ENCODE results near the gene SCRN1. TPM values are rescaled to one million over a fixed set of nuclear protein-coding genes. Genes with fewer than 3 reads are reported as not detected.

Gene SCRN1
- total RNA-seq, 1 experiment from 2014 or later, result 37.9 TPM

DNA sequence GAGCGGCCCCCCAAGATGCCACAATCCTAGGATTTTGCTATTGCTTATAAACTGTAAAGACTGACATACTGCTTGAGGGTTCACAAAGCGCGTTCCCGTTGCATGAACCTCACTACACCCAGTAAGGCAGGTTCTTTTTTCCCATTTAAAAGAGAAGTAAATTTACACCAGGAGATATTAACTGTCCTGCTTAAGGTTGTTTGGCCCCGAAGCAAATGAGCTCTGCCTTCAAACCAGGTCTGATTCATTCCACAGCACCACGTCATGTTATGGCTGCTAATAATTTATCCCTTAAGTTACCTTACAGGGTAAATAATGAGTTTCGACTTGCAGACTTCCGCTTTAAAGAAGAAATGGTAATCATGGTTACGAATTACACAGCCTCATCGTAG, 37.5 kb upstream of the SCRN1 start:
- POLR2A ChIA-PET (ENCODE audit: unreplicated experiment), result interaction anchor here (0.6 kb wide), 1 partner anchor 195 kb away, joined by 3 read pairs; no protein-coding TSS in a partner anchor
- TF ChIP-seq EZH2phosphoT487 (IDR thresholded peaks at IDR 0.05; ENCODE audit: borderline replicate concordance, low read length) (no peak), EZH2 (IDR thresholded peaks at IDR 0.05; ENCODE audit: low read length, unreplicated experiment) (no peak)
- TF ChIP-seq, protein P1, sequence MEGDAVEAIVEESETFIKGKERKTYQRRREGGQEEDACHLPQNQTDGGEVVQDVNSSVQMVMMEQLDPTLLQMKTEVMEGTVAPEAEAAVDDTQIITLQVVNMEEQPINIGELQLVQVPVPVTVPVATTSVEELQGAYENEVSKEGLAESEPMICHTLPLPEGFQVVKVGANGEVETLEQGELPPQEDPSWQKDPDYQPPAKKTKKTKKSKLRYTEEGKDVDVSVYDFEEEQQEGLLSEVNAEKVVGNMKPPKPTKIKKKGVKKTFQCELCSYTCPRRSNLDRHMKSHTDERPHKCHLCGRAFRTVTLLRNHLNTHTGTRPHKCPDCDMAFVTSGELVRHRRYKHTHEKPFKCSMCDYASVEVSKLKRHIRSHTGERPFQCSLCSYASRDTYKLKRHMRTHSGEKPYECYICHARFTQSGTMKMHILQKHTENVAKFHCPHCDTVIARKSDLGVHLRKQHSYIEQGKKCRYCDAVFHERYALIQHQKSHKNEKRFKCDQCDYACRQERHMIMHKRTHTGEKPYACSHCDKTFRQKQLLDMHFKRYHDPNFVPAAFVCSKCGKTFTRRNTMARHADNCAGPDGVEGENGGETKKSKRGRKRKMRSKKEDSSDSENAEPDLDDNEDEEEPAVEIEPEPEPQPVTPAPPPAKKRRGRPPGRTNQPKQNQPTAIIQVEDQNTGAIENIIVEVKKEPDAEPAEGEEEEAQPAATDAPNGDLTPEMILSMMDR (conservative IDR thresholded peaks at IDR 0.05; ENCODE audit: low read depth, low read length), result no peak
- ATAC-seq, result peak; percentile 29

DNA sequence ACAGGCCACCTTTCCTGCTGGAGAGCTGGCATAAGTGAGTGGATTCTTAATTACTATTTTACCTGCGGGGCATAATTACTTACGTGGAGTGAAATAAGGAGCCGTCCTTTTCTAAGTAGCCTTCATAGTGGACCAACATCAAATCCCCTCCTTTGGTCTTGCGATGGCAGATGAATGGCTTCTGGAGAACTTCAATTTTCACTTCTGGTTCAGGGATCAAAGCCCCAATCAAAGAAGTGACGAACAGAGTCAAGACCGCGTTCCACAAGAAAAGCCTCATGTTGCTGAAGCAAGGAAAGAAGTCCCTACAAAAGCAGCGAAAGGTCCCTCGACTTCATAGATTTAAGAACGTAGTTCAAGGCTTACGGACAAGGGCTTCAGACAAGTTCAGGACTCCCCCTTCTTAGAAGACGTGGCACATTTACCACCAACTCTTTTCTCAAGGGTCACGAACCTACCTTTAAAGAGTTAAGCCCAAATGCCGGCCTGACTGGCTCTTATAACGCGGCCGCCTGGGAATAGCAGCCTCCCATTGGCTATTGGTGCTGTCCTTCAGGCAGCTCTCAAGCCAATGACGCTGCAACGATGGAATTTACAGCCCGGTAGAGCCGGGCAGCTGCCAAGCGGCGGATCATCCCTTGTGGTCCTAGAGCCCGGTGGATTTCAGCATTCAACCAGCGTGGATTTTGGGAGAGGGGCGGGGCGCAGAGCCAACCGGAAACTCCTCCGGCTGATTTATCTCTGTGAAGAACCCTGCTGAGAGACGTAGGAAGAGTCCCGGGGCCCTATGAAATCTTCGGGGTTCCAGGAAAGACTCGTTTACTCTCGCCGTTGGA, 36.8 kb upstream of the SCRN1 start, which contains the start of gene FKBP14:
TSS of gene FKBP14 (minus strand) at position 474 of the 836 bp plus-strand sequence. CDS start at position 280, 194 bp downstream.
- H3K4me1 ChIP-seq (ENCODE audit: insufficient read depth, low read length), result peaks cover 20% of the 10 kb centered on the region; the same call in 1 of the 2 replicates
- no peaks in the 10 kb centered on the region for H3K27me3 ChIP-seq (ENCODE audit: low read length)
- TSS peak; percentile 79 for BruUV-seq (replicated peaks)
- TF ChIP-seq, protein P1 (conservative IDR thresholded peaks at IDR 0.05; ENCODE audit: low read depth, low read length), result no peak
- peak within 1 kb of the TSS; percentile 94 for H3K4me2 ChIP-seq (ENCODE audit: low read length)
- H3K36me3 ChIP-seq (ENCODE audit: low read depth, low read length), result no peaks in the 10 kb centered on the region
- ATAC-seq (peak; percentile 83), DNase-seq (peak; percentile 98)
- POLR2A ChIA-PET (ENCODE audit: unreplicated experiment), result no interaction called here
- H3K4me3 ChIP-seq (ENCODE audit: low read length), result peak within 1 kb of the TSS; percentile 84
- H3K9me3 ChIP-seq (ENCODE audit: low read length), result no peaks in the 10 kb centered on the region
- 0 out of 2 replicates have a peak, but pooled peaks cover 3% of the 10 kb centered on the region for H4K20me1 ChIP-seq (ENCODE audit: low read length)
- peaks cover 70% of the 10 kb centered on the region for H3K79me2 ChIP-seq (ENCODE audit: low read length)
- CTCF ChIA-PET, result interaction anchor here (0.9 kb wide), 1 partner anchor 24 kb away, joined by 3 read pairs; no protein-coding TSS in a partner anchor
- no peaks in the 10 kb centered on the region for H3F3A ChIP-seq (ENCODE audit: low read length, unreplicated experiment)
- peak within 1 kb of the TSS; percentile 75 for H3K9ac ChIP-seq (ENCODE audit: low read length)
- peak within 1 kb of the TSS; percentile 64 for H3K27ac ChIP-seq (ENCODE audit: low read length)
- no peaks in the 10 kb centered on the region for H3K9me2 ChIP-seq (replicated peaks; ENCODE audit: low read length)
- intact Hi-C loops (cut with micrococcal nuclease), result loop anchor here (1.0 to 5.0 kb wide), 4 partner anchors 31 to 146 kb away; no protein-coding TSS in a partner anchor
- peak within 1 kb of the TSS; percentile 87 for H2AFZ ChIP-seq (ENCODE audit: low read length)

More for the DNA sequence above, 37.5 kb upstream of the SCRN1 start:
- Histone ChIP-seq H3F3A (ENCODE audit: low read length, unreplicated experiment) (no peaks in the 10 kb centered on the region), H3K4me3 (ENCODE audit: low read length) (peak overlapping the region; percentile 84), H4K20me1 (ENCODE audit: low read length) (peaks cover 3% of the 10 kb centered on the region; the same call in 1 of the 2 replicates), H3K36me3 (ENCODE audit: low read depth, low read length) (no peaks in the 10 kb centered on the region), H3K4me2 (ENCODE audit: low read length) (peak overlapping the region; percentile 94), H3K79me2 (ENCODE audit: low read length) (peaks cover 76% of the 10 kb centered on the region), H3K27ac (ENCODE audit: low read length) (peak overlapping the region; percentile 64), H3K4me1 (ENCODE audit: insufficient read depth, low read length) (peaks cover 23% of the 10 kb centered on the region), H3K9me3 (ENCODE audit: low read length) (no peaks in the 10 kb centered on the region), H3K27me3 (ENCODE audit: low read length) (no peaks in the 10 kb centered on the region), H3K9me2 (replicated peaks; ENCODE audit: low read length) (no peaks in the 10 kb centered on the region), H3K9ac (ENCODE audit: low read length) (peak overlapping the region; percentile 51), H2AFZ (ENCODE audit: low read length) (peak overlapping the region; percentile 87)
- intact Hi-C loops (cut with micrococcal nuclease), result loop anchor here (1.0 to 5.0 kb wide), 3 partner anchors 39 to 145 kb away; no protein-coding TSS in a partner anchor
- CTCF ChIA-PET, result interaction anchor here (0.9 kb wide), 1 partner anchor 24 kb away, joined by 3 read pairs; no protein-coding TSS in a partner anchor
- peak; percentile 76 for DNase-seq
- no TSS peak for BruUV-seq (replicated peaks)
